Measurements from ENCODE around the gene EIPR1.

GRCh38 chr2:3388412-3388738, 10.8 kb upstream of the EIPR1 start:
- TF ChIP-seq POLR2A (IDR thresholded peaks at IDR 0.05; ENCODE audit: low read depth) = no peak
- no peak for TF ChIP-seq CTCF (IDR thresholded peaks at IDR 0.05)

Data from esophagus muscularis mucosa (tissue), 3 donors.